GM21529 (cell line): ENCODE data around the gene DCTN1.
"Not testable (repeated sequence)": the region's sequence is repeated elsewhere in the genome, so short reads cannot be mapped to it uniquely, and the experiment has no call there.

Source experiments
- ATAC-seq: cut with Tn5 transposase; IDR thresholded peaks from one replicate; pipeline ENCODE4 v1.9.1; 2021; ENCODE audit not compliant: unreplicated experiment

Gene DCTN1

GRCh38 chr2:74372674-74373073 lies 7.4 kb downstream of the DCTN1 start:
- no peak for ATAC-seq

GRCh38 chr2:74371421-74371820 lies 8.7 kb downstream of the DCTN1 start:
- ATAC-seq: no peak

GRCh38 chr2:74369976-74370375 lies 10.1 kb downstream of the DCTN1 start:
- ATAC-seq: no peak

GRCh38 chr2:74368499-74368898 lies 11.6 kb downstream of the DCTN1 start:
- no peak for ATAC-seq

- ATAC-seq: no peak
These were observed 12.3 kb downstream of the DCTN1 start for GRCh38 chr2:74367789-74368188.

- ATAC-seq: no peak
These were observed 14.1 kb downstream of the DCTN1 start for GRCh38 chr2:74366036-74366435.

GRCh38 chr2:74364533-74365505 lies 15.3 kb downstream of the DCTN1 start:
- ATAC-seq: no peak

GRCh38 chr2:74361327-74361726 lies 18.8 kb downstream of the DCTN1 start:
- ATAC-seq: no peak

- no peak for ATAC-seq
These were observed 22.5 kb downstream of the DCTN1 start for GRCh38 chr2:74357627-74358026.

- no peak for ATAC-seq
These were observed 30.2 kb downstream of the DCTN1 start for GRCh38 chr2:74349889-74350288.

GRCh38 chr2:74347742-74348141 lies 32.4 kb downstream of the DCTN1 start:
- no peak for ATAC-seq

- no peak for ATAC-seq
These were observed 32.8 kb downstream of the DCTN1 start for GRCh38 chr2:74347303-74347702.

GRCh38 chr2:74345272-74345943 lies 34.7 kb downstream of the DCTN1 start:
- ATAC-seq: no peak

- no peak for ATAC-seq
These were observed 36.8 kb downstream of the DCTN1 start, which contains the start of gene SLC4A5 for GRCh38 chr2:74343316-74343715. TSS of gene SLC4A5 (minus strand) at chr2:74343416. CDS start at chr2:74315023, 28,393 bp downstream.

- ATAC-seq: not testable (repeated sequence)
These were observed 43.9 kb downstream of the DCTN1 start for GRCh38 chr2:74336227-74336626.

GRCh38 chr2:74334931-74335333 lies 45.2 kb downstream of the DCTN1 start:
- peak; percentile 55 for ATAC-seq

GRCh38 chr2:74333896-74334586 lies 46.1 kb downstream of the DCTN1 start:
- ATAC-seq: no peak

- ATAC-seq: no peak
These were observed 46.9 kb downstream of the DCTN1 start for GRCh38 chr2:74333175-74333574.

- no peak for ATAC-seq
These were observed 47.4 kb downstream of the DCTN1 start for GRCh38 chr2:74332550-74333174.

- ATAC-seq: no peak
These were observed 51.5 kb downstream of the DCTN1 start for GRCh38 chr2:74328573-74328972.

- no peak for ATAC-seq
These were observed 52.0 kb downstream of the DCTN1 start for GRCh38 chr2:74328074-74328473.
